ENCODE results near the gene NALCN.

- TF ChIP-seq POLR2A (IDR thresholded peaks at IDR 0.05; ENCODE audit: low read length) (no peak), GATA1 (IDR thresholded peaks at IDR 0.05; ENCODE audit: low read depth, low read length) (no peak)
Observed at GRCh38 chr13:101204270-101205020, 211.9 kb downstream of the NALCN start.
